Measurements from ENCODE around the gene TMEM43.

TMEM43 gene

DNA sequence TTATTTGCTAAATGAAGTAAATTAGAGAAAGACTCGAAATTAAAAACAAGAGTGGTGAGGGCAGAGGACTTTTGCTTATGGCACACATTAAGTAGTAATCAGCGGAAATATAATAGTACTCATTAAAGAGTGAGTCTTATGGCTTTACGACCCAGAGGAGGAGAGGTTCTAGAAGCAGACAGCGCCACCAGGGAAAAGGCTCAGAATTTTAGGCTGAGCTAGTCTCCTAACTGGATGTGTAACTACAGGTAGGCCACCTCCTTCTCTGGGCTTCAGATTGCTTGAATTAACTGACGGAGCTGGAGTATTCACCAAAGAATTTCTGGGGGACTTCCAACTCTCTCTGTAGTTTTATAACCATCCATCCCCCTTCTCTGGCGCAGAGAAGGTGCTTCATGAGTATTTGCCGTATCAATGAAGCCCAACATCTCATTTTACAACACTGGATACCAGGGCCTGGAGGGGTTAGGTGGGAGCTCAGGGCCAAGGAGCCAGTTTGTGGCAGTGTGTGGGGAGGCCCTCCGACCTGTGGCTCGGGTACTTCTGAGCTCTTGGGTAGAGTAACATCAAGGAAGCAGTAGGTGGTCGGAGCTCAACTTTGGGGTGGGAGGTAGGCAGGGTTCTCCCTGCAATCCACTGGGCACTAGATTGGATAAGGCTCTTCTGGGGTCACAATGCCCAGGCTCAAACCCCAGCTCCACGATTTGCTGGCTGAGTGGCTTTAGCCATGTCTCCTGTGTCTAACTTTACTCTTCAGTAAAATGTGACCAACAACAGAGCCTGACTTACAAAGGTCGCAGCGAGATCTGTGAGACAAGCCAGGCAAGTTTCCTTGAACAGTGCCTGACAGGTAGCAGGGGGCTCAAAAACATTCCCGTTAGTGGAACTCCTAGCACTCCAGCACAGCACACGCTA lies 1.3 kb upstream of the TMEM43 start:
- DNase-seq: no peak

DNA sequence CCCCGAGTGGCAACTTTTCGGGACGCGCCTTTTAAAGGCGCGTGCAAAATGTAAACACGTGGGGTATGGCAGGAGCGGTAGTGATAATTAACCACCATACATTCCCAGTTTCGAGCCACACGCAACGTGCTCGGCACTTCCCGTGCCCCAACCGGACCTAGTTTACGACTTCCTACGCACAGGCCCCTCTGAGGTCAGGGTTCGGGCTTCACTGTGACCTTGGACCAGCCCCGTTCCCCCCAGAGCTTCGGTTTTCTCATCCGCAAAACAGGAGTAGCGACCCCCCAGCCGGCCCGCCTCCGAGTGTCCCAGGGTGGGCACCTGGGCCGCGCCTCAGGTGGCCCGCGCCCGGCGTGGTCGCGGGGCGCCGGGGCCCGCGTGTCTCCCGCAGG lies 633 bp upstream of the TMEM43 start:
- no peak for DNase-seq

DNA sequence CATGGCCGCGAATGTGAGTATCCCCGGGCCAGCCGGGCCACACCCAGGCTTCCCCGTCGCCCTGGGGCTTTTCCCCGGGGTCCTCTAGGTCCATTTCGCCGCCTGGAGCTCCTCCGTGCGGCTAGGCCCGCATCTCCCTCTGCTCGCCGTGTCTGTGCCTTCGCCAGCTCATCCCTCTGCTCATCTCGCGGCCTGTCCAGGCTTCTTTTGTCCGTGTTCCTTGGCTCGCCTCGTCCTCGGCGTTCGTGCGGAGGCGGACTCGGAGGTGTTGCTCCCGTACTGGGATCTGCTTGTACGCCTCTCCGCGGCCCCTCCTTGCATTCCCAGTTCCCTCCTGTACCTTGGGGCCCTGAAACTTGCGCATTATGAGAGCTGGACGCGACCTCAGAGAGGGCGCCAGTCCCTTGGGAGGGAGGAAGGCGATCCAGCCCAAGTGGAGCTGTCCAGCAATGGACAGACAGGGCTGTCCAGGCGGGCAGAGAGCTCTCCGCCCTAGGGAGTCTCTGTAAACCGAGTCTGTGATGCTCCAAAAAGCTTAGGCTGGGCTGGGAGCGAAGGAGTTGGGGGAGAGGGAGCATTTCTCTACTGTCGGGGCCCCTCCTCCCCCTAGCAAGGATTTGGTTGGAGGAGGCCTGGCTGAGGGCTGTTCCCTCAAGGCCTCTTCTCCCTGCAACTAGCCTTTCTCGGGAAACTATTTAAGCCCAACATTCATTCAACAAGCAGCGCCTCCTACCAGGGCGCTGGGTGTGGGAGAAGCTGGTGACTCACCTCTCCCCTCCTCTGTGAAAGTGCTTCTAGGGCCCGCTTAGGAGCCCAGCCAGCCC lies 553 bp downstream of the TMEM43 start:
- DNase-seq: no peak

DNA sequence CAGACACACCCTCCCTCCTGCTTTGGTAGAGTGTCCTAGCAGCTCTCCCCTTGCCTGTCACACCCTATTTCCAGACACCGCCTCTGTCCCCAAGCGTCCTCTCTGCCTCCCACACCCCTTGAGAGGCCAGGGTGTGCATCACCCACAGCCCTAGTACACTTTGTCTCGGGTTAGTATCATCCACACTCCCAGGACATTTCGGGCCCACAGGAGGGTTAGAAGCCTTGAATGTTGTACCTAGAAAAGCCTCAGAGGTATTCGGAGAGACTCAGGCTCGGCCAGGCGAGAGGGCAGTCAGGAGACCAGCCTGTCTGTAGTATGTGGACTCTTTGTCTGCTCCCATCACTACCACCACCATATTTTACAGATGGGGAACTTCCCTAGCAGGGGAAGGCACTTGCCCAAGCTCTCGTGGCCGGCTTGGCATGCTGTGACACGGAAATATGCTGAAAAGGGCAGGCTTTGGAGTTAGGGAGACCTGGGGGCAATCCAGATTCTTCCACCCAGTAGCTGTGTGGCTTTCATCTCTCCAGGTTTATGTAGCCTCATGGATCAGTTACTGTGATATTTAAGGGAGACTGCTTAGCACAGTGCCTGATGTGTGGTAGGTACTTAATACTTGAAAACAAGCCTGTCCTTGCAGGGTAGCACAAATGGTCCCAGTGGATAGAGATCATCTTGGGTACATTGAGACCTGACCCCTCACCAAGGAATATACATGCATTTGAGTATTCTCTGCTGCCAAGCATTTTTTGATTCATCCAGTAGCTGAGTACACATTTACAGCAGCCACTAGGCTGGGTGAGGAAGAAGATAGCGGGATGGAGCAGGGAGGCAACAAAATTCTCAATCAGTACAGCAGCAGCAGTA lies 1.4 kb downstream of the TMEM43 start:
- no peak for DNase-seq

DNA sequence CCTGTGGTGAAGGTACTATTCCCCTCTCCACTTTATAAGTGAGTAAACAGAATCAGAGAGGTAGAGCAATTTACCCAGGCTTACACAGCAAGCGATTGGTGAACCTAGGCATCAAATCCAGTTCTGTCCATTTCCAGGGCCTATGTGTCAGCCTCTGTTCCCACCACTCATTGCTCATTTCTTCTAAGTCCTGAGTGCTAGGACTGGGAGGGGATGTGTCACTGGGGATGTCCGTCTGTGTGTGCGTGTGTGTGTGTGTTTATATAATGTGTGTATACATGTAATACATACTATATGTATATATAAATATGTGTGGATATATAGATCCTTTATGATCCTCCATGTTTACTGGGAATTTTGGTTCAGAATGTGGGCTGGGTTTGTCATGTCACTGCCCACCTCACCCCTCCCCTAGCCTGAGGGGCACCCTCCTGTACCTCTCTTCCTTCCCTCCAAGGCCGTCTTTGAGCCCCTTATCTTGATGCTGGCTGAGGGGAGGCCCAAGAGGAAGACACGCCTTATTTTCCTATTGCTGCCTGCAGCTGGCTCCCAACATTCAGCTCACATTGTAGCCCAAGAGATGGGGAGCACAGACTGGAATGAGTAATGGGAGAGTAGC lies 2.1 kb downstream of the TMEM43 start:
- no peak for DNase-seq

DNA sequence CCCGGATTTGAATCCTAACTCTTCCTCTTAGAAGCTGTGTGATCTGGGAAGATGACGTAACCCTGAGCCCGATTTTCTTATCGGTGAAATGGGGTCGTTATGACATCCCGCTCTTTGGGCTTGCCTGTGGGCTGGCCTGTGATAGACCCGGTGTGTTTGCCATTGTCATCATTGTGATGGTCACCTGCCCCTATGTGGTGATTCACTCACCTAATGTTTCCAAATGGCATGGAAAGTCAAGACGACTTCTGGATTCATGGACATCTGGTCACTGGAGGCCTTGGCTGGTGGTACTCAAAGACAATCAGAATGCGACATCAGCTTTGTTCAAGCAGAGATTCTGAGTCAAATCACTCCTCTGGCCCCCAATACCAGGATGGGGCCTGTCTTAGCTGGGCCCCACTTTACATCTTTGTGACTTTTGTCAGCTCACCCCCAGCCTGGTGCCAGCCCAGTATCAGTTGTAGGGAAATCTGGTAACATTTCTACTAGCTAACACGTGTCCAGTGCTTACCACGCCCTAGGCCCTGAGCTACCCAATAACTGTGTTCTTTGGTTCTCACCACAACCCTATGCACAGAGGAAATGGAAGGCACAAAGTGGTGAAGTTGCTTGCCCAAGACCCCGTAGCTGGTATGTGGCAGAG lies 2.8 kb downstream of the TMEM43 start:
- no peak for DNase-seq

DNA sequence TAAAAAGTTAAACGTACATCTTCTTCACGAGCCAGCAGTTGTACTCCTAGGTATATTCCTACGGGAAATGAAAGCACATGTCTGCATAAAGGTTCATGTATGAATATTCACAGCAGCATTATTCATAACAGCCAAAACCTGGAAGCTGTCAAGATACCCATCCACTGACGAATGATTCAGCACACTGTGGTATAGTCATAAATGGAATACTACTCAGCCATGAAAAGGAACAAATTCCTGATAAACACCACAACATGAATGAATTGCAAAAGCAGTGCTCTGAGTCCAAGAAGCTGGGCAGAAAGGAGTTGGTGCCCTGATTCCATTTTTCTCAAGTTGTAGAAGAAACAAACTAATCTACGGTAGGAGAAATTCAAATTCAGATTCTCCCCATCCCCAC lies 3.9 kb downstream of the TMEM43 start:
- DNase-seq: no peak

DNA sequence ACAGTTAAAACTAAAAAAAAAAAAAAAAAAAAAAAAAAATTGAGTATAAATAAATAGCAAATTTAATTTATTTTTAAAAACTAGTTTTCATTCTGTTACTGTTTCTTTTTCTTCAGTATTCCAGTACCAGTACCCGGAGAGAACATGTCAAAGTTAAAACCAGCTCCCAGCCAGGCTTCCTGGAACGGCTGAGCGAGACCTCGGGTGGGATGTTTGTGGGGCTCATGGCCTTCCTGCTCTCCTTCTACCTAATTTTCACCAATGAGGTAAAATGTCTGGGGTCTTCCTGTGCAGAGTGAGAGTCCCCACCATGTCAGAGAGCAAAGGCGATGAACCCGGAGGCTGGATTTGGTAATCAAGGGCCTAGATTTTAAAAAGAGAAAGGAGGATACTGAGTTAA lies 4.4 kb downstream of the TMEM43 start:
- no peak for DNase-seq

DNA sequence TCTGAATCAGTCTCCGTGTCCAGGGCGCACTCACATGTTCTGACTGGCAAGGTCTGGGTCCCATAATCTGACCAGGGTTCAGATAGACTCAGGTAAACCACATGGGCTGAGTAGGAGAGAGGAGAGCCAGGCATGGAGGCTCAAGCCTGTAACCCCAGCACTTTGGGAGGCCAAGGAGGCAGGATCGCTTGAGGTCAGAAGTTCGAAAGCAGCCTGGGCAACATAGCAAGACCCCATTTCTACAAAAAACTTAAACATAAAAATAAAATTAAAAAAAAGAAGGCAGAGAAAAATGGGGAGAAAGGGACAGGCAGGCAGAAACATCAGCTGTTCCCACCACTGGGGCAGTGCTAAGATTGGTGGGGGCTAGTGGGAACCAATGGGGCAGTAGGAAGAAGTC lies 5.4 kb downstream of the TMEM43 start:
- no peak for DNase-seq

DNA sequence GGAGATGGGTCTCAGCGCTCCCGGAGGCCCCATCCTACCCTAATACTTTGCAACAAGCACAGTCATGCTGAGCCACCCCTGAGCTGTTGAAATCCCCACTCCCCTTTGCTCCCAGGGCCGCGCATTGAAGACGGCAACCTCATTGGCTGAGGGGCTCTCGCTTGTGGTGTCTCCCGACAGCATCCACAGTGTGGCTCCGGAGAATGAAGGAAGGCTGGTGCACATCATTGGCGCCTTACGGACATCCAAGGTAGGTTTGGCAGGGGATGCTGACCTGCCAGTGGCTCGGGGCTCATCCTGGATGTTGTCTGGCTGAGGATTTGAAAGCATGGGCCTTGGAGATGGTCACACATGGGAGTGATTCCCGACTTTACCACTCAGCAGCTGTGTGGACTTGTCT lies 5.9 kb downstream of the TMEM43 start:
- DNase-seq: no peak

DNA sequence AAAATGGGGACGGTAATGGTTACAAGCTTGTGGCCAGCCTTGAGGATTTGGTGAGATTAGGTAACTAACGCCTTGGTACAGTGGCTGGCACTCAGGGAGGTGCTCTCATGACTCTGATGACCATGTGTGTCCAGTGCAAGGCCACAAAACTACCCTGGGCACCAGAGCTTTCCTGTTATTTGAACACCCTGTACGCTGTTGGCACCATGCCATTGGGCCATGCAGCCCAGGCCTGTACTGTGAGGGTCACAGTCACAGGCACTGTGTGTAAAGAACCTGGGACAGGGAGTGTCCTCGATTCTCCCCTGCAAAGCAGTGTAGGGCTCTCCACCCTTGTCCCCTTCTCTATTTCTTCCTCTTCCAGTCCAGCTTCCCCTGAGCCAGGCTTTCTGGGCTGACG lies 6.3 kb downstream of the TMEM43 start:
- no peak for DNase-seq

DNA sequence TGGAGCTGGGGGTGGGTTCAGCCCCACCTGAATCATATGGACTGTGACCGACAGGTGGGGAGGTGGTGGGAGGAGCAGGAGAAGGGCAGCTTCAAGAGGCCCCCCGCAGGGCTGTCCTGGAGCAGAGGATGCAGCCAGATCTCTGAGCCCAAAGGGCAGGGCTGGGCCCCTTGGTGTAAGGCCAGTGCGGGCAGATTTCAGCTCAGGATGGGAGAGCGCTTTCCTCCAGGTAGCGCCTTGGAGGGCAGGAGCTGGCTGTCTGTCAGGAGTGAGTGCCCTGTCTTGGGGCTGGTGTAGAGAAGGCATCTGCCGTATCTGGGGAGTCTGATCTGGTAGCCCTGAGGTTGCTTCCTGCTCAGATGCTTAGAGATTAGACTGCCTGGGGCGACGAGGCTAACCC lies 7.3 kb downstream of the TMEM43 start:
- DNase-seq: no peak

DNA sequence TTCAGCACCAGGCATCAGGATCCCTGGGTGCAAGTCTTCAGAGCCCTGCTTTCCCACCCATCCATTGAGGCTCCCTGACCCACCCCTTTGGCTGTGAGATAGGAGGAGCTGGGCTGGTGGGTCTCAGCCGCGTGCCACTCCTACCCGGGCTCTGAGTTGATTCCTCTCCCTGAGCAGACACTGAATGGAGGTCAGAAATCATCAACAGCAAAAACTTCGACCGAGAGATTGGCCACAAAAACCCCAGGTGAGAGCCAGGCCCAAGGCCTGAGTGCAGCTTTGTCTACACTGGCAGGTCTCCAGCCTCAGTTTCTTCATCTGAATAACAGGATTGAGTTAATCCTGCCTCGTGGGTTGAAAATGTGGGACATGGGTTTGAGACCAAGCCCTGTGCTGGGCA lies 7.8 kb downstream of the TMEM43 start:
- DNase-seq: no peak

DNA sequence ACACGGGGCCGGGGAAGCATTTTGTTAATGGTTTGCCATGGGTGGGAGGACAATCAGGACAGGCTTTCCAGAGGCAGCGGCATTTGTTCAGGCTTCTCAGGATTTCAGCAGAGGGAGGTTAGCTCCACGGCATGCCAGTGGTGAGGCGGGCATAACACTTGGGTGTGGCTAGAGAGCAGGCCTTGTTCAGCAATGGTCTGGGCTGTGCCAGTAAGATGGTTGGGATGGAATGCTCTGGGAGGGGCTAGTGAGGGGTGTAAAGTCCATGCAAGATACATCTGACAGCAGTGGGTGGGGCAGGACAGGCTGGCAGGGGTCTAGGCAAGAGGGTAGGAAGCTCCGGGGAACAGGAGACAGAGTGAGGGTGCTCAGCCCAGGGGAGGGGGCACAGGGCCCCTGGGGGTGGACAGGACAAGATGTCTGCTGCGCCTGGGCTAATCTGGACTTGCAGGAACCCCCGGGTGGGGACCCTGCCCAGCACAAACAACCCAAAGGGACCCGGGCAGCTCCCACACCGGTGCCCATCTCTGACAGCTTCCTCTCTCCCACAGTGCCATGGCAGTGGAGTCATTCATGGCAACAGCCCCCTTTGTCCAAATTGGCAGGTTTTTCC lies 8.4 kb downstream of the TMEM43 start:
- DNase-seq: no peak

DNA sequence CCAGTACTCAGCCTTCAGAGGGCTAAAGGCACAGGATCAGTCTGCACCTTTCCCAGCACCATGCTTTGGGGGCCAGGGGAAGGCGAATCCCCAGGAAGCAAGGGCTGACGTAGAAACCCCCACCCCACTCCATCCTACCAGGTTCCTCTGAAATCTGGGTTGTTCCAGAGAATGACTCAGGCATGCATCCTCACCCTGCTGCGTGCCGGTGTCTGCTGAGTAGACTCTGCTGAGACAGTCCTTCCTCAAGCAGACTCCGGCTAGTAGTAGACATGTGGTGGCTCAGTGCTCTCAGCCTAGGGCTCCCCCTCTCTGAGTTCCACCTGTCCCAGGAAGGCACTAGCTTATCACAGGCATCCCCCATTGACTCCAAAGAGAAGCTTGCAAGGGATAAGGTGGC lies 9.0 kb downstream of the TMEM43 start:
- no peak for DNase-seq

DNA sequence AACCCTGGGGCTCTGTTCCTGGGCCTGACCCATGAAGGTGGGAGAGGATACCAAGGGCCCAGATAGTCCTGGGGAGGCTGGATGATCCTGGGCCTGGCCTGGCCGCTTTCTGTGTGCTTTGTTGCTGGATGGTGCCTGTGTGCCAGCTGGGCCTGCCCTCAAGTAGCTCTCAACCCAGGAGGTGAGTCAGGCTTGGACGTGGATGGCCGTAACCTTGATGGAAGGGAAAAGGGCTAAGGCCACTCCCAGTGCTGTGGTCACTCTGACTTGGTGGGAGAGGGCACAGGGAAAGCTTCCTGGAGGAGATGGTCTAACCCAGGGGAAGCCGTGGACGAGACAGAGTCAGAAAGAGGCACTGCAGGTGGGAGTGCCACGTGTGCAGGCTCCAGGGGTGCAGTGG lies 9.4 kb downstream of the TMEM43 start:
- no peak for DNase-seq

DNA sequence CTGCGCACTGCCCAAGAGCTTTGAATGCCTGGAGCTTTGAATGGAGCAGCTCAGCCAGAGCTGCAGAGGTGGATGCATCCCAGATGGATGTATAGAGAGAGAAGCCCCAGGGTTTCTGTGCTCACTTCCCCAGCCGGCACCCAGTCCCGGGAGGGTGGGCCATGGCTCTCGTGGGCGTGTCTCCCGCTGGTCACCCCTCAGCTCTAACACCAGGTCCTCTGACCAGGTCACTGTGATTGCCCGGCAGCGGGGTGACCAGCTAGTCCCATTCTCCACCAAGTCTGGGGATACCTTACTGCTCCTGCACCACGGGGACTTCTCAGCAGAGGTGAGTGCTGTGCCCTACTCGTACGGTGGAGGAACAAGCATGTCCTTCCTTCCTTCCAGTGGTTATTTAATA lies 10.7 kb downstream of the TMEM43 start:
- DNase-seq: no peak

DNA sequence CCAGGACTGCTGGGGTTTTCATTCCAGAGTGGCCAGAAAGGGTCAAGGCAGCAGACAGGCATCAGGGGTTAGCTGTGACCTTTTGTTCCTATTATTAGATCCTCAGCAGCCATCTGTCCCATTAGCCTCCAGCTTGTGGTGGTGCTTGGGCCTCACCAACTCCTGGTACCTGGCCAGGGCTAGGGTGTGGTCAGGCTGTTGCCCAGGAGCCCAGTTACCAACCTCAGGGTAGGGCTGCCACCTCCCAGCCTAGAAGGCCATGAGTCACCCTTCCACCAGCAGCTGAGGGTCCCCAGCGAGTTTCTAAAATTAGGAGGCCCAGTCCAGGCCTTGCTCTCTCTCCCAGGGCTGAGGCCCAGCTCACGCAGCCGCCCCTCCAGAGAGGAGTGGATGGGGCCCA lies 12.2 kb downstream of the TMEM43 start:
- DNase-seq: no peak

DNA sequence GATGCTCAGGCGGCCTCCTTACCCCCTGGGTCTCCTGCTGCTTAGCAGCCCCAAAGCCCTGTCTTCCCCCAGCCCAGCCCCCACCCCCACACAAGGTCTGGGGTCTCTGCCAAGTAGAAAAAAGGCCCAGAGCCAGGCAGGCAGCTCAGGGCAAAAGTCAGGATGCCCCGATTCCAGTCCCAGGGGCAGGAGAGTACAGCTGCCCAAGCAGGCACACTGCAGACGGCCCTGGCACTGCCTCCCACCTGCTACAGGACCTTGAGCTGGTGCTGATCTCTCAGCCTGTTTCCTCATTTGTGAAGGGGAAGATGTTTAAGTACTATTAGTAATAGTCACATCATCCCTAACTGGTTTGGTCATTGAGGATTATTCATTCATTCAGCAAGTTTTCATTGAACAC lies 12.6 kb downstream of the TMEM43 start:
- DNase-seq: no peak

DNA sequence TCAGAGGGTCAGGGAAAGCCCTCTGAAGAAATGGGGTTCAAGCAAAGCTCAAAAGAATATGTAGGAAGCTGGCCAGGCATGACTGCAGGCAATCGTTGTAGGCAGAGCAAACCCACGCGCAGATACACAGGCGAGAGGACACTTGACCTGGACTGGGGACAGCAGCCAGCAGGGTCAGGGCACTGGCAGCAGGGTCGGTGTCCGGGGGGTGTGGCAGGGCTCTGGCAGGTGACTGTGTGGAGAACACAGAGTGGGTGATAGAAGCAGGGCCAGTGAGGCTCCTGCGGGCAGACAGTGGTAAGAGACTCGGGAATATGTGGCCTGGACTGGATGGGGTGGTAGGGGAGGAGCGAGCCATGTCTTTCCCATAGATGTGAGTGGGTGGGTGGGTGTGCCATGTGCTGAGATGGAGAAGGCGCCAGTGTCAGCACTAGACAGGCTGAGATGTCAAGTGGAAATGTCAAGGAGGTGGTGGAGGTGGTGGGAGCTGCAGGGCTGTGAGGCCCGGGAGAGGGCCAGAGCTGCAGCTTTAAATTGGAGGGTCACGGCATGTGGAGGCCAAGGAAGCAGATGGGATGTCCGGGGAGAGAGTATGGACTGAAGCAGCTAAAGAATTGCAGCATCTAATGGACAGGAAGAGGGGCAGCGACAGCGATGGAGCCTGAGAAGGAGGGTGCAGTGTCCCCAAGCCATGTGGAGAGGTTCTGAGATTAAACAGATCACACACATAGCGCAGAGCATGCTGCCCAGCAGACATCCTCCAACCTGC lies 13.4 kb downstream of the TMEM43 start:
- no peak for DNase-seq
